Measurements from ENCODE around the gene FAM53B.

FAM53B gene

DNA sequence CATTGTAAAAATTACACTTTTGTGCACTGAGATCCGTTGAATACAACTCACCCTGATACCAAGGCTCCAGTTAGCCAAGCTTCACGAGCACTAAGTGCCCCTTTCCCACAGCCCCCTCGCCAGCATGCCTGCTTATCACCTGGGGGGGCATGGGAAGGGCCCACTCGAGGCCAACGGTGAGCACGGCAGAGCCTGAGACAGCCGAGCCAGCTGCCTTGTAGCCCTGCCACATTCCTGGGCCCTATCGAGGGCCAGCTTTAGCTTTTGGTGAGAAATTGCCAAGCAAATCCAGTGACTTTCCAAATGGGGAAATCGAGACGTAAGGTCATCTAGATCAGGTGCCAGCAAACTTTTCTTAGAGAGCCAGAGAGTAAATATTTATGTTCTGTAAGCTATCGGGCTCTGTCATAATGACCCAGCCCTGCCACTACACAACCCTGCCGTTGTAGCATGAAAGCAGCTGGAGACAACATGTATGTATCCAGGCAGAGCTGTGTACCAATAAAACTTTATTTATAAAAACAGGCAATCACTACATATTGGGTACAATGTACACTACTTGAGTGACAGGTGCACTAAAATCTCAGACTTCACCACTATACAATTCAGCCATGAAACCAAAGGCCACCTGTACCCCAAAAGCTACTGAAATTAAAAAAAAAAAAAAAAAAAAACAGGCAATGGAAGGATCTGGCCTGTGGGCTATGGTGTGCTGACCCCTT lies 83.6 kb downstream of the FAM53B start:
- no peak for DNase-seq

DNA sequence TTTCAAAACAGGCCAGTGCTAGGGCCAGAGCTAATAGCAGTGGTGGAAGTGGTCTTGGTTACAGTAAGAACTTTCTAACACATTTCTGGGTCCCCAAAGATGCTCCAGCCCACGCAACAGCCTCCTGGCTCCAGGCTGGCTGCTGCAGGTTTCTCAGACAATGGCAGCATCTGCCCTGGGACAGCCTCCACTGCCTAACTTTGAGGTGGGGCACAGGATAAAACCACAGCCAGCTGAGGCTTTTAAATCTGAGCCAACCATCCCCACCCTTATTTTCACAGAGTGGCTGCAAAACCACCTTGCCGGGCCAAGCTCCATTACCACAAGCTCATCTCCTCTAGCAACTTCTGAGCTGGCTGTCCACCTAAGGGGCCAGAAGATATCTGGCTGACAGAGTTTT lies 84.8 kb downstream of the FAM53B start:
- no peak for DNase-seq

DNA sequence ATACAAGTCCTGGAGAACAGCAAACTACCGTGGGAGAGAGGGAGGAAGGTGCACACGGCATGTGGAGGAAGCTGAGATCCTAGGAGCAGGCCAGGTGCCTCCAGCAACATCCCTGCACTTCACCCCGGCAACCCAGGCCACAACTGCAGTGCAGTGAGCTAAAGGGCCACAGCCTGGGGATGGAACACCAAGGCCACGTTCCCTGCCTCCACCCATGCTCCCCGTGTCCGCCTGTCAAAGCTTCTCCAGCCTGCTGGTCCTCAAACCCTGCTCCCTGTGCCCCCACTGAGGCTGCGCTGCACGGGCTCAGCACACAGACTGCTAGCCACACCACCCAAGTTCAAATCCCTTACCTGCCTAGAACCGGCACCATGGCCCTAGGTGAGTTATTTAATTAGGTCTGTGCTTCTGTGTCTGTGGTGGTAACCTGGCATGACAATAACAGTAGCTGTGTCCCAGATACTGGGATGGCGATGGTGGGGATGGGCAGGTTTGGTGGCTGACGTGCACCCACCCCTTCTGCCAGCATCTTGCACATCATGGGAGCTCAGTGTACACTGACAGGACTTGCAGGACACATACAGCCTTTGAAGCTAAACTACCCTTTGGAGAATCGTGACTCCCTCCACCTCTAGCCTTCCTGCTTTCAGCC lies 85.5 kb downstream of the FAM53B start:
- DNase-seq = no peak

DNA sequence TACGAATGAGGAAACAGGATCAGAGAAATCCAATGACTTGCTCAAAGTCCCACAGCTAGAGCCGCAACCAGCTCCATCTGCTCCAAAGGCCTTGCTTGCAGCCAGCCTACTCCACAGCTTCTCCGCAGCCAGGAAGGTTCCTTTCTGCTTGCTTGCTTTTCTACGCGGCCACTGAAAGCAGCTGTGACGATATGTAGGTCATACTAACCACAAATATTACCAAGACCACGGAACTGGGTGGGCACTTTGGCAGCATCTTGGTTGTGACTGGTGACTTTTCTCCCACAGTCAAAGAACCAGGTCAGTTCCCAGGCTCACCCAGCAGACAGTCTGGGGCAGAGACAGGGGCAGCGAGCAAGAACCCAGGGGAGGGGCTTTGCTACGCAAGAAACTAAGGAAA lies 86.4 kb downstream of the FAM53B start:
- no peak for DNase-seq

DNA sequence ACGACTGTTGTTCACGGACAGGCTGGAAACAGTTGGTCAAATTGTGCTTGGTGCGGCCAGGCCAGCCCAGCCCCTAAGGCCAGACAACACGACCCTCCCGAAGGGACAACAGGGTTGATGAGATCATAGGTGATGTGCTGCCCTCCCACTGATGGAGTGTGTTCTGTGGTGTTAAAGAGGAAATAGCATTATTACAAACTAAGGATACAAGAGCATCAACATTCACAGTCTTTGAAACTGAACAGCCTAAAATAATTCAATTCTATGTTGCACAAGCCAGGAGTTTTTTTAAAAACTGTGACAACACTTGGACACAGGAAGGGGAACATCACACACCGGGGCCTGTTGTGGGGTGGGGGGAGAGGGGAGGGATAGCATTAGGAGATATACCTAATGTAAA lies 87.6 kb downstream of the FAM53B start:
- no peak for DNase-seq

DNA sequence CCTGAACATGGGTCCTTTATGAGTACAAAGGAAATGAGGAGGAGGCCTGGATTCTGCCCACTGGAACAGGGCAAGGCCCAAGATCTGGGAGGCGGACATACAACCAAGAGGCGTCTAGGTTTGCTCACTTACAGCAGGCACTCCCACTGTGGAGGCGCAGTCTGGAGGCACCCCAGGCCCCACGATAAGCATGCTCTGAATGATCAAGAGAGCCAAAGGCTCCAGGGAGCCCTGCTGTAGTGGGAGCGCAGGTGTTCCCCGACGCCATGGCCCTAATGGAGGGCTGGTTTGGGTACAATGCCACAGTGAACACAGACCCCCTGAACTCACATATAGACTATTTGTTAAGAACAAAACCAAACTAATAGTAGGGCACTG lies 88.1 kb downstream of the FAM53B start:
- DNase-seq = no peak

DNA sequence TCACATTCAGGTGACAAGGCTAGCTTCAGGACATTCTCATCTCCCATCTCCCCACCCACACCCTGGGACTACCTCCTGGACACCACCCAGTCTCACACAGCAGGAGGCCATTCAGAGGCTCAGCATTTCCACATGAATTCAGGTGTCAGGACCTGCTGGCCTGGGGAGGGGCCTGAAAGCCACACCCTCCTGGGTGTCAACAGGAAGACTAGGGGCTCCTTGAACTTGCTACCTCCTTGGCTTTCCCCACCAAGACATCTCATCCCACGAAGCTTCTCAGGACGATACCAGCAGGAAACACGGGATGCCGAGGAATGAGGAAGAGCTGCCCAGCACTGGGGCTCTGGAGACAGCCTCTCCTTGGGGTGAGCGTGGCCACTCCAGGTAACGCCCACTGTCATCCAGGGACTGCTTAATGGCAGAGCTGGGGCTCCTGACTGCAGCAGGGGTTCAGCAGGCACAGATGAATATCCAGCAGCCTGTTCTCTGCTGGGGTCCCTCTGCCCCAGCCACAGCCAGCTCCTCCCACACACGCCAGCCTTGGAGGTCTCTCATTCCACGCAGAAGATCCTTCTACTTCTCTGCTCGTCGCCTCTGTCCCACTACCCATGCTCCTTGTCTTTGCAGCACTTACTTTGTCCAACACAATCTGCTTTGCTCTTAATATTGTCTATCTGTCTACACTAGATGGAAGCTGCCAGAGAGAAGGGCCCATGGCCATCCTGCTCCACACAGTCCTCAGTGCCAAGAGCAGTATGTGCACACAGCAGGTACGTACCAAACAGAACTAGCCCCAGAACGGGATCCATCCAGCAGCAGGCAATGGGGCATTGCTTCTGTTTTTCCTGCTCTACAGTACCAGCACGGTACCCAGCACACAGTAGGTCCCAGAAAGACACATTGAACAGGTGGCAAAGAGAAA lies 88.7 kb downstream of the FAM53B start:
- DNase-seq = no peak

DNA sequence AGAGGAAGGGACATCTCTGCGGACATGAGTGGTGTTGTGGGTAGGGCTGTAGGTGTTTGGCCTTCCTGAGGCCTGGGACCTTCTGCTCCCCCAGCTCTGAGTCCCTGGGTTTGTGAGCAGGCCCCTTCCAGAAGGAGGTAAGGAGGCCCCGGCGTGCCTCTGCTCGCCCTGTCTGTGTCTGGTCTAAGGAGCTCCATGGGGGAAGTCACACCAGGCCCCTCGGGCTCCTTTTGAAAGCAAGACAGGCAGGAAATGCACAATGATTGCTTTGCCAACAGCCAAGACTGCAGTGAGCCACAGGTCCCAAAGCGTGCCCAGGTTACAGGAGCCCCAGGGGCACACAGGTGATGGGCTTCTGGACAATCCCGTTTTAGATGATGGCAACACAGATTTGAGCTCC lies 89.5 kb downstream of the FAM53B start:
- no peak for DNase-seq

DNA sequence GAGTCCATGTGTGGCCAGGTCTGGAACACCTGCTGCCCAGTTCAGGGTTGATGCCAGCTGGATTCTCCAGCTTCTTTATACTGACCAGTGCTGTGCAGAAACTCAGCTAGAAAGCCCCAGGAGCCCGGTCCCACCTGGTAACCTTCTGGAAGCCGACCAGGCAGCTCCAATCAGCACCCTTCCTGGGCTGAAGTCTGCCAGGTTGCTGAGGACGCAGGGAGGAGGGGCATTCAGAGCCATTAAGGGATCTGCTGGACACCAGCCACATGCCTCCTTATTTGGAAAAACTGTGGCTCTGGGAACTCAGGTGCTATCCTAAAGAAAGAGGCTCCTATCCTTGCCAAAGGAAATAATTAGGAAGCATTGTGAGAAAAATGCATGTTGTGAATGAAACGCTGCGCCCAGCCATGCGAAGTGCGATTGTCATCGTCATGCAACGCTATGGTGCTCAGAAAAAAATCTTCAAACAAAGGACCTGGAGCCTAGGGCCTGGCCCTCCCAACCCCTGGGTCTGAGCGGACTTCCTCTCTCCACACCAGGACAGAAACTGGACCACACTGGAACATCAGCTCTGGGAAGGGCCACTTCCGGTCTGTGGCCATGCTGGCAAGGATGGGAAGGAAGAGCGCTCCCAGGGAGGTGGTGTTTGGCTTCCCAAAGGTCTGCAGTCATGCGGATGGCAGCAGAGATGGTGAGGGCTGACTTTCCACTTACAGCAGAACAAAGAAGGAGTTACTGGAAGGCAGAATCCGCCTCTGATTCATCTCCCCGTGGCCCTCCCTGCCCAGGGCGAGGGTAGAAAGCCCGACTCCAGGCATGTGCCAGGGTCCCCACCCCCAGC lies 90.1 kb downstream of the FAM53B start:
- no peak for DNase-seq

DNA sequence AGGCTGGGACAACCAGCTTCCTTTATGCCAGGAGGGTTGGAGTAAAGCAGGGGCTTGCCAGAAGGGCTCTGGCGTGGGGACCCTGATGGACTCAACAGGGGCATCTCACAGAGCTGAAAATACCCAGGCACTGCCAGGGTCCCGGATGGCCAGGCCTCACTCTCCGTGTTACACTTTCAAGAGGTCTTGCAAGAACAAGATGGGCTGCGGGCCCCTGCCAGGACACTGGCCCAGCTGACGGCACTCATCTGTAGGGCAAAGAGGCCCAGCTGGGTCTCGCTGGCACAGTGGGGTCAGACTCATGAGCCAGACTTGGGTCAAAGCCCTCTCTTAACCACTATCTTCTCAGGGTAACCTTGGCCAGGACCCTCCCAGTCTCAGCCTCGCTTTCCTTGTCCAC lies 90.9 kb downstream of the FAM53B start:
- no peak for DNase-seq

DNA sequence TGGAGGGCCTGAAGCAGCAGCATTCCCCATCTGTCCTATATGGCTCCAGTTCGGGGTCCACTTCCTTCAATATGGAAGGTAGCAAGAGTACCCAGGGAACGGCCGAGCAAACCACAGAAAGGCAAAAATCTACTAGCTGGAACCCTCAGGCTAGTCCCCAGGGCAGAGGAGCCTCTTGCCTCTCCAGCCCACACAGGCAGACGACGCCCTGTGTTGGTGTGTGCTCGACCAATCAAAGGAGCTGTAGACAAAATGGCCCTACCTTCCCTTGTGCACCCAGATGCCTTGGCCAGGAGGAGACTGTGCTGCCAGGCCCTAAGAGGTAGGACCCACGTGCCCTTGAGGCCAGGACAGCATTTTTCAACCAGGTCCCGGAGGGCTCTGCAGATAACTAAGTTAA lies 91.5 kb downstream of the FAM53B start:
- no peak for DNase-seq

DNA sequence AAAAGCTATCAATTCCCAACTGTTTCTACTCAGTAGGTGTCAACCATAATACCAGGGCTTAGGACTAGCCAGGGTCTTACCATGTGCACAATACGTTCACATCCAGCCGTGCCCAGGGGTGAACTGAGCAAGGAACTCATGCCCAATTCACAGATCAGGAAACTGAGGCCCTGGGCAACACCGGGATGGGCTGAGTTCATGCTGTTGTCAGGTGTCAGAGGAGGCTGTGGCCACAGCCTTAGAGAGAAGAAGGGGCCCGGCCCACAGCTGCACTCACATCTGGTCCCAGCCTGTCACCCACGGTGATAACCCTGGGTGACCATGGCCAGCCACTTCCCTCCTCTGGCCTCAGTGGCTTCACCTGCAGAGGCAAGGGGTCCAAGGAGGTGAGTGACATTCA lies 92.0 kb downstream of the FAM53B start:
- no peak for DNase-seq

DNA sequence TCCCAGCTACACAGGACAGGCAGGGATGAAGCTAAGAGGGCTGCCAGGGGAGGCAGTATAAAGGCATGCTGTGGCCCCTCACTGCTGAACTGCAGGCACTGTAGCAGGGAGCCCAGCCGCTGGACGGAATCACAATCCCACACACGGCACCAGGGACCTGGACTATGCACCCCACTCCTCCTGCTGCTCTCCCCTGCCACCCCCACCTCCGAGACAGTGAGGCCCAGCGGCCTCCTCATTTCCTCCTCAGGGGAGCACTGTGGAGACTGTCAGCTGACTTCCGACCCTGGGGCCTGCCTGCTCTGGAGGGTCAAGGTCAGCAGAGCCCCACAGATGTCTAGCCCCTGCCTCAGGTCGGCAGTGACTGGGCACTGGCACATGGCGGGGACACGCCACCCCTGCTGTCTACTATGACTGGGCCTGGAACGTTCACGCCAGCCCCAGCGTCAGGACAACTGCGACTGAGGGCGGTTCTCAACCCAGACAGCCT lies 92.7 kb downstream of the FAM53B start:
- no peak for DNase-seq

DNA sequence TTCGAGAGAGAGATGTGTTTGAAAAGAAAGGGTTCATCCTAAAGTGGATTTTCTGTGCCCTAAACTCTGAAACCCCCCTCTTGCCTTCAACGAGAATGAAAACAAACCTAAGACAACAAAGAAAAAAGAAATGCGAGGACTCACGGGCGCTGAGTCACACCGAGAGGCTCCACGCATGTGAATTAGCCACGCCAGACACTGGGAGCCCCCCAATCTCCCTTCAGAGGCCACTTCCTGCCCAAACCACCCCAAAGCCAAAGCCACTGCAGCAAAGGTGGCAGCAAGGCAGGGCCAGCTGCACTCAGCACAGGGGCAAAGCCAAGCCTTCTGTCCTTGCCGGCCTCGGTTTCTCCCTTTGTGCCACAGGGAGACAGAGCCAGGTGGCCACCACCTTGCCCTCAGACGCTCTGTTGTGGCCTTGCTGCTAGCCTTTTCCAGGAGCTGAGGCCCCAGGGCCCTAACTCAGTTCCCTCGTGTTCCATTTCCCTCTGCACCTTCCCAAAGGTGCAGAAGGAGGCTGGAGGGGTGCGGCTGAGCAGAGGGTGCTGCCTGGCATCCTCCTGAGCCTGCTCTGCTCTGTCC lies 93.3 kb downstream of the FAM53B start:
- DNase-seq = no peak

DNA sequence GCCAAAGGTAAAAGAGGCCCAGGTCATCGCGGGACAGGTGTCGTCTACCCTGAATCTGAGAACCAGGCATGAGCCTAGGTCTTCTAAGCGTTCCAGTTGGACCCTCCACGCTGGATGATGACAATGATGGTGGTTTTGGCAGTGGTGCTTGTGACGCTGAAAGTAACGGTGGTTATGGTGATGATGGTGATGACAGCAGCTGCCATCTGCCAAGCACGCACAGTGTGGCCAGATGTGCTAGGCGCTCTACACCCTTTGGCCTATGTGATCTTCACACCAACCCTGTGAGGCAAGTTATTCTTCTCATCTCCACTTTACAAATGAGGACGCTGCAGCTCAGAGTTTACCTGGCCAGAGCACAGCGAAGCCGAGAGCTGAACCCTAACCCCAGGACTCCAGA lies 93.9 kb downstream of the FAM53B start:
- DNase-seq = no peak

DNA sequence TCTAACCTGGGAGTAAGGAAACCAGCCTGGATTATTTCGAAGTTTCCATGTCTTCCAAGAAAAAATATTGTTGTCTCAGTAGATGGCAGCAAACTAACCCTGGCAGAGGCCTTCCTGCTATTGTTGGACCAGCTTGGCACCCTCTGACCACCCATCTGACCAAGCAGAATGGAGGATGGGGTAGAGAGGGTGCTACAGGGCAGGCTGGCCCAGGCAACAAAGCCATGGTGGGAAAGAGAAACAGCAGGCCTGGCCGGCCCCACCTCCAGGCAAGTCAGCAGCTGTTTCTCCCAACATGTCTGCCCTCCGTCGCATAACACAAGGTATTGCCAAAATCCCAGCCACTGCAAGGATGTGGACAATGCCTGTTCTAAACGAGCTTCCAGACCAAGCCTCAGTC lies 95.0 kb downstream of the FAM53B start:
- no peak for DNase-seq

DNA sequence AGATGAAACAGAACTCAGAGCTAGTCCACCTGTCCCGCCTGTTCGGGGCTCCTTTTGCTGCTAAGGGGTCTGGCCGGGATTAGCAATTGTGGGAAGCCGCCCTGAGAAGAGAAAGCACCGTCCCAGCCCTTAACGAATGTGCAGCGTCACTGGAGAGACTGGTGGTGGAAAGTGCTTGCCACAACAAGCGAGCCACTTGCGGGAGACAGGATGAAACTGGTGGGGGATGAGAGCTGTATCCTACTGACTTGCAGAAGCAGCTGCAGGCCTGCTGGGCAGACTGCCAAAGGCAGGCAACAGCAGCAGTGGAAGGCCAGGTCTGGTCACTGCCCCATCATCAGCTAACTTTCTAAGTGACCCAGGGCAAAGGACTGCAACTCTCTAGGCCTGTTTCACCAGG lies 95.4 kb downstream of the FAM53B start:
- DNase-seq = no peak

DNA sequence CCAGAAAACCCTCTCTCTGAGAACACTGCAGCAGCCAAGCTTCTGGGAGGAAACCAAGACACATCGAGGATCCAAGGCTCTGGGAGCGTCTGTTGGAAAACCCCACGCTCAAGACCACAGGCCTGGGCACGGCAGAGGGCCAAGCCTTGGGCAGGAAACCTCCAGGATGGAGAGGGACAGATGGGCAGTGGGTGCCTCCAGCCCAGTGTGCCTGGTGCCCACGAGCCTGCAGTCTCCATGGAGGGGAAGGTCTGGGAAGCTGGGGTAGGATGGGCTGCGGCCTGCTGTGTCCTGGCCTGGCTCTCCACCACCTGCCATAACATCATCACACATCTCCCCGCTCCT lies 96.1 kb downstream of the FAM53B start:
- no peak for DNase-seq

DNA sequence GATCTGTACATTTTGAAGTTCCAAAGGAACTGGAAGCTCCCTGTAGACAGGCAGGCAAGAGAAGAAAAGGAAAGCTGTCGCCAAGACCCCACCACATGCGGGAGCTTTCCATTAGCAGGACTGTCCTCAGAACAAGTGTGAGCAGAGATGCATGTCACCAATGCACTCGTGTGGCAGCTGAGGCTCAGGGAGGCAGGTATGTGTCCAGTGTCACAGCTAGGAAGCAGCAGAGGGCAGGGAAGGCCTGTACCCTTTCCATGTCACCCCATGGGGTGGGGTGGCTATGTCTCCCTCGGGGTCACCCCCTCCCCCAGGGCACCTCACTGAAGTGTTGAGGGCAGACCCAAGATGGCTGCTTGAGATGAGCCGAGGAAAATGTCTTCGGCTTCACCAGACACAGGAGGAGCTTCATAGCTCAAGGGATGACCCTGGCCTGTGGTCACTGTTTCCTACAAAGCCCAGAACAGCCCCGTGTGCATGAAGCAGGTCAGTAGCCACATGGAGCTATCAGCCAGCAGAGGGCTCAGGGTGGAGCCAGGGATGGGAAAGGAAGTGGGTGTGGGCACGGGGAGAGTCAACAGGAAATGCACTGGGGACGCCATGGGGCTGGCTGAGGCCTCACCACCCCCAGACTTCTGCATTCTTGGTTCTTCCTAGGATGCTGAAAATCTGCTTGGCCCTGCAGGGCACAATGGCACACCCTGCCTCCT lies 96.6 kb downstream of the FAM53B start:
- no peak for DNase-seq

DNA sequence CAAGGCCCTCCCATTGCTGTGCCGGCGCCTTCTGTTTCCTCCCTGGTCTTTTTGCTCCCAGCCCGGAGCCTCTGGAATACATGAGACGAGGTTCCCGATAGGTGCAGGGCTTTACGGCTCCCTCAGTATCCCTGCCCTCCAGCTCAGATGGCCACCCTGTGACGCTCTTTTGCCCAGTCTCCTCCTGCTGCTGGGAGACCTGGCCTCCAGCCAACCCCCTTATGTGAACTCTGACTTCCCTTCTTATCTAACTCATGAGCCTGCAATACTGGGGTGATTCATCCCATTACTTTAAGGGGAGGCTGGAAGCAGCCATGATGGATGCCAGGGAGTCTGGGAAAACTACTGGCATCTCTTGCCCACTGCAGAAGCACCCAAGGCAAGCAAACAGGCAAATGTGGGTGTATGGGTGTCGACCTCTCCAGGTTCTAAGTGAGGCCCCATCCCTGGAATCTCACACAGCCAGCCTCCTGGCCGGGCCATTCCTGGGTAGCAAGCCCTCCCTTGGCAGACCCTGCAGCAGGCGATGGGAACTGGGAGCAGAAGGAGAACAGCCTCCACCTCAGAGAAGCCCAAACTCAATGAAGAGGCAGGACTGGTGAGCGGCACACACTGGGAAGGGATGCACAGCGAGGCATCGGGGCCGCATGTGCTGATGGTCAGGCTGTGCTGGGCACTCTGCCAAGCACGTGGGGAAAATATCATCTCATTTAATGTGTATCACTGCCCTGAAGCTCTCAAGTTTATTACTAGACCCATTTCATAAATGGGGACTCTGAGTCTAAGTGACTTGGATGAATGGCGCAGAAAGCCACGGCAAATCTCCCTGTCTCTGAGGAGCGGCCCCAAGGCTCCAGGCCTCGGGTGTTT lies 97.5 kb downstream of the FAM53B start:
- no peak for DNase-seq

Measured in NCI-H2171 (cell line).